MG63 (cell line): Measurements from ENCODE around the gene STMN3. TPM values are rescaled to one million over a fixed set of nuclear protein-coding genes. Genes with fewer than 3 reads are reported as not detected.

Experiments
- DNase-seq: peaks from one replicate; pipeline ENCODE4 v3.0.0-alpha.2; 2020
- H3K27me3 ChIP-seq: fragments of 250-450 bp; sonication (Bioruptor Pico); 2 replicates; pipeline ENCODE4 v1.5.1; 2020; ENCODE audit warnings: mild to moderate bottlenecking, moderate library complexity
- H3K36me3 ChIP-seq: fragments of 250-450 bp; sonication (Bioruptor Pico); 2 replicates; pipeline ENCODE4 v1.5.1; 2020; ENCODE audit warnings: mild to moderate bottlenecking, moderate library complexity
- H3K4me3 ChIP-seq: fragments of 250-450 bp; sonication (Bioruptor Pico); 2 replicates; pipeline ENCODE4 v1.5.1; 2020; ENCODE audit warnings: mild to moderate bottlenecking, moderate library complexity
- H3K9me3 ChIP-seq: fragments of 250-450 bp; sonication (Bioruptor Pico); 2 replicates; pipeline ENCODE4 v1.5.1; 2020; ENCODE audit warnings: mild to moderate bottlenecking, moderate library complexity
- total RNA-seq: library from RNA; depleted of rRNA; stranded (reverse); fragments of >200 nt; shearing (Covaris generic); gene quantifications from 2 replicates; pipeline ENCODE4 v1.2.3, GENCODE V29; 2014; ENCODE audit warnings: low replicate concordance; rRNA removed

The STMN3 gene
- total RNA-seq, 1 experiment from 2014 or later: 98.0 TPM

- DNase-seq: no peak
- H3K36me3 ChIP-seq: peaks cover 79% of the 10 kb centered on the region
Measured at GRCh38 chr20:63596423-63596822, 56.8 kb downstream of the STMN3 start.

GRCh38 chr20:63595416-63596127, 57.7 kb downstream of the STMN3 start:
- DNase-seq: no peak
- no peaks in the 10 kb centered on the region for H3K9me3 ChIP-seq
- H3K36me3 ChIP-seq: peaks cover 78% of the 10 kb centered on the region
- no peak overlapping the region for H3K4me3 ChIP-seq
- no peaks in the 10 kb centered on the region for H3K27me3 ChIP-seq

More at GRCh38 chr20:63596423-63596822, 56.8 kb downstream of the STMN3 start:
- Histone ChIP-seq H3K4me3 (no peak overlapping the region), H3K9me3 (no peaks in the 10 kb centered on the region), H3K27me3 (no peaks in the 10 kb centered on the region)

GRCh38 chr20:63594043-63594561, 59.1 kb downstream of the STMN3 start:
- H3K9me3 ChIP-seq: no peaks in the 10 kb centered on the region
- no peak overlapping the region for H3K4me3 ChIP-seq
- H3K36me3 ChIP-seq: peaks cover 77% of the 10 kb centered on the region
- H3K27me3 ChIP-seq: no peaks in the 10 kb centered on the region
- DNase-seq: peak; percentile 75

- DNase-seq: no peak
- Histone ChIP-seq H3K9me3 (no peaks in the 10 kb centered on the region), H3K4me3 (no peak overlapping the region), H3K27me3 (no peaks in the 10 kb centered on the region), H3K36me3 (peaks cover 70% of the 10 kb centered on the region)
Measured at GRCh38 chr20:63592661-63593060, 60.6 kb downstream of the STMN3 start.

- DNase-seq: no peak
- Histone ChIP-seq H3K4me3 (no peak overlapping the region), H3K9me3 (no peaks in the 10 kb centered on the region), H3K36me3 (peaks cover 64% of the 10 kb centered on the region), H3K27me3 (no peaks in the 10 kb centered on the region)
Measured at GRCh38 chr20:63591786-63592355, 61.4 kb downstream of the STMN3 start.

- no peak for DNase-seq
- Histone ChIP-seq H3K4me3 (no peak overlapping the region), H3K27me3 (no peaks in the 10 kb centered on the region), H3K9me3 (no peaks in the 10 kb centered on the region), H3K36me3 (peaks cover 62% of the 10 kb centered on the region)
Measured at GRCh38 chr20:63591147-63591533, 62.1 kb downstream of the STMN3 start.

- no peaks in the 10 kb centered on the region for H3K9me3 ChIP-seq
- H3K27me3 ChIP-seq: no peaks in the 10 kb centered on the region
- DNase-seq: no peak
- peaks cover 58% of the 10 kb centered on the region for H3K36me3 ChIP-seq
- no peak overlapping the region for H3K4me3 ChIP-seq
Measured at GRCh38 chr20:63590218-63591146, 62.7 kb downstream of the STMN3 start.

Other genes starting within 250 kb of the STMN3 start
- 0.92 TPM in 1 of 2 replicates, not detected in the other for gene KCNQ2, start 180.8 kb downstream of the STMN3 start, total RNA-seq
- 62.5 and 113 TPM in 2 replicates for gene EEF1A2, start 154.3 kb downstream of the STMN3 start, total RNA-seq
- 21.4 and 40.1 TPM in 2 replicates for gene PPDPF, start 132.7 kb downstream of the STMN3 start, total RNA-seq
- 0.23 and 8.0 TPM in 2 replicates for gene PTK6, start 116.0 kb downstream of the STMN3 start, total RNA-seq
- not detected in 2 replicates for gene SRMS, start 105.7 kb downstream of the STMN3 start, total RNA-seq
- not detected in 2 replicates for gene FNDC11, start 99.3 kb downstream of the STMN3 start, total RNA-seq
- gene HELZ2, start 79.2 kb downstream of the STMN3 start, total RNA-seq: 26.4 and 34.4 TPM in 2 replicates
- gene GMEB2, start 26.3 kb downstream of the STMN3 start, total RNA-seq: 27.7 and 33.2 TPM in 2 replicates
- gene RTEL1, start 4.9 kb upstream of the STMN3 start, total RNA-seq: 13.4 and 22.7 TPM in 2 replicates
- not detected in 2 replicates for gene TNFRSF6B, start 43.2 kb upstream of the STMN3 start, total RNA-seq
- gene ARFRP1, start 54.6 kb upstream of the STMN3 start, total RNA-seq: 39.5 and 66.1 TPM in 2 replicates
- gene ZGPAT, start 54.6 kb upstream of the STMN3 start, total RNA-seq: 23.9 and 46.2 TPM in 2 replicates
- 2.8 and 5.7 TPM in 2 replicates for gene LIME1, start 83.2 kb upstream of the STMN3 start, total RNA-seq
- 49.0 and 123 TPM in 2 replicates for gene SLC2A4RG, start 86.4 kb upstream of the STMN3 start, total RNA-seq
- gene ZBTB46, start 177.8 kb upstream of the STMN3 start, total RNA-seq: 5.5 and 15.9 TPM in 2 replicates
- not detected in 2 replicates for gene ABHD16B, start 208.1 kb upstream of the STMN3 start, total RNA-seq
- 185 and 192 TPM in 2 replicates for gene TPD52L2, start 211.8 kb upstream of the STMN3 start, total RNA-seq
- gene DNAJC5, start 241.7 kb upstream of the STMN3 start, total RNA-seq: 69.3 and 92.0 TPM in 2 replicates